ENCODE measurements around the gene MYCBP2.

The MYCBP2 gene

DNA sequence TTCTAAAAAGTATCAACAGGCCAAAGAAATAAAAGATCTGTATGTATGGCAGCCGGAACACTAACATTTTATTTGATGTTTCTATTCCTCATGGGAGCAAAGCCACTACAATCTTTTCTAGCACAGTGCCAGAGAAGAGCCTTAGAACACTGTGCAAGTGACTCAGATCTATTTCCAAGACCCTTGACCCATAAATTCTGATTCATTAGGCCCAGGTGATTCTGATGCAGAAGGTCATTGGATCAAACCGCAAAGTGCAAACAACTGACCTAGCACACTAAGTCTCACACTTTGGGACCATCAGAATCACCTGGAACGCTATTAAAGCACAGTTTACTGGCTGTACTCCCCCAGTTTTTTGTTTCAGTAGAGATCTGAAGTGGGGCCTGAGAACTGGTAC, 87.6 kb downstream of the MYCBP2 start (continued):
- TF ChIP-seq, protein P1, sequence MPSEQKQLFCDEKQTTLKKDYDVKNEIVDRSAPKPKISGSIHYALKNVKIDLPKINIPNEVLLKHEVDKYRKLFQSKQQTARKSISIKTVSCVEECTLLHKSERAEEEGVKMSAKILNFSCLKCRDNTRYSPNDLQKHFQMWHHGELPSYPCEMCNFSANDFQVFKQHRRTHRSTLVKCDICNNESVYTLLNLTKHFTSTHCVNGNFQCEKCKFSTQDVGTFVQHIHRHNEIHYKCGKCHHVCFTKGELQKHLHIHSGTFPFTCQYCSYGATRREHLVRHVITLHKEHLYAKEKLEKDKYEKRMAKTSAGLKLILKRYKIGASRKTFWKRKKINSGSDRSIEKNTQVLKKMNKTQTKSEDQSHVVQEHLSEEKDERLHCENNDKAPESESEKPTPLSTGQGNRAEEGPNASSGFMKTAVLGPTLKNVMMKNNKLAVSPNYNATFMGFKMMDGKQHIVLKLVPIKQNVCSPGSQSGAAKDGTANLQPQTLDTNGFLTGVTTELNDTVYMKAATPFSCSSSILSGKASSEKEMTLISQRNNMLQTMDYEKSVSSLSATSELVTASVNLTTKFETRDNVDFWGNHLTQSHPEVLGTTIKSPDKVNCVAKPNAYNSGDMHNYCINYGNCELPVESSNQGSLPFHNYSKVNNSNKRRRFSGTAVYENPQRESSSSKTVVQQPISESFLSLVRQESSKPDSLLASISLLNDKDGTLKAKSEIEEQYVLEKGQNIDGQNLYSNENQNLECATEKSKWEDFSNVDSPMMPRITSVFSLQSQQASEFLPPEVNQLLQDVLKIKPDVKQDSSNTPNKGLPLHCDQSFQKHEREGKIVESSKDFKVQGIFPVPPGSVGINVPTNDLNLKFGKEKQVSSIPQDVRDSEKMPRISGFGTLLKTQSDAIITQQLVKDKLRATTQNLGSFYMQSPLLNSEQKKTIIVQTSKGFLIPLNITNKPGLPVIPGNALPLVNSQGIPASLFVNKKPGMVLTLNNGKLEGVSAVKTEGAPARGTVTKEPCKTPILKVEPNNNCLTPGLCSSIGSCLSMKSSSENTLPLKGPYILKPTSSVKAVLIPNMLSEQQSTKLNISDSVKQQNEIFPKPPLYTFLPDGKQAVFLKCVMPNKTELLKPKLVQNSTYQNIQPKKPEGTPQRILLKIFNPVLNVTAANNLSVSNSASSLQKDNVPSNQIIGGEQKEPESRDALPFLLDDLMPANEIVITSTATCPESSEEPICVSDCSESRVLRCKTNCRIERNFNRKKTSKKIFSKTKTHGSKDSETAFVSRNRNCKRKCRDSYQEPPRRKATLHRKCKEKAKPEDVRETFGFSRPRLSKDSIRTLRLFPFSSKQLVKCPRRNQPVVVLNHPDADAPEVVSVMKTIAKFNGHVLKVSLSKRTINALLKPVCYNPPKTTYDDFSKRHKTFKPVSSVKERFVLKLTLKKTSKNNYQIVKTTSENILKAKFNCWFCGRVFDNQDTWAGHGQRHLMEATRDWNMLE (tag by site-specific recombination; conservative IDR thresholded peaks at IDR 0.05; ENCODE audit: low read depth): no peak
- no peak for TF ChIP-seq ZNF16 (tag by site-specific recombination; IDR thresholded peaks at IDR 0.05; ENCODE audit: low read depth)
- TF ChIP-seq HOXA7 (CRISPR knock-in tag; IDR thresholded peaks at IDR 0.05; ENCODE audit: borderline replicate concordance): no peak

GRCh38 chr13:77235456-77236022, 91.4 kb downstream of the MYCBP2 start:
- Histone ChIP-seq H3K36me3 (ENCODE audit: control insufficient read depth in 2 of 2, insufficient read depth in 1 of 2, low read length in 2 of 2) (peaks cover 0 to 12% of the 10 kb centered on the region in 2 experiments; a peak in 1 of 3 replicates), H3K9me3 (ENCODE audit: control insufficient read depth, insufficient read depth, low read depth, low read length) (no peaks in the 10 kb centered on the region), H3K4me3 (ENCODE audit: low read depth, low read length) (no peak overlapping the region), H3K4me1 (ENCODE audit: control insufficient read depth, insufficient read depth, low read length) (no peaks in the 10 kb centered on the region), H3K27ac (ENCODE audit: extremely low read depth, low read depth, low read length) (no peak overlapping the region)
- CTCF ChIA-PET: interaction anchor here (0.5 to 0.6 kb wide), 2 partner anchors 241 to 1077 kb away, joined by 3 to 4 read pairs; no protein-coding TSS in a partner anchor
- TF ChIP-seq ZNF664 (tag by site-specific recombination; IDR thresholded peaks at IDR 0.05) (no peak), ZNF214 (tag by site-specific recombination; IDR thresholded peaks at IDR 0.05; ENCODE audit: borderline replicate concordance) (no peak), ZNF629 (tag by site-specific recombination; IDR thresholded peaks at IDR 0.05) (no peak), ZNF433 (tag by site-specific recombination; IDR thresholded peaks at IDR 0.05; ENCODE audit: low read depth) (no peak), ZNF707 (tag by site-specific recombination; IDR thresholded peaks at IDR 0.05) (no peak), KLF16 (tag by site-specific recombination; IDR thresholded peaks at IDR 0.05) (no peak), IKZF3 (tag by site-specific recombination; IDR thresholded peaks at IDR 0.05) (no peak), PRDM1 (tag by site-specific recombination; IDR thresholded peaks at IDR 0.05) (no peak), KLF8 (tag by site-specific recombination; IDR thresholded peaks at IDR 0.05) (no peak)
- TF ChIP-seq, protein P2, sequence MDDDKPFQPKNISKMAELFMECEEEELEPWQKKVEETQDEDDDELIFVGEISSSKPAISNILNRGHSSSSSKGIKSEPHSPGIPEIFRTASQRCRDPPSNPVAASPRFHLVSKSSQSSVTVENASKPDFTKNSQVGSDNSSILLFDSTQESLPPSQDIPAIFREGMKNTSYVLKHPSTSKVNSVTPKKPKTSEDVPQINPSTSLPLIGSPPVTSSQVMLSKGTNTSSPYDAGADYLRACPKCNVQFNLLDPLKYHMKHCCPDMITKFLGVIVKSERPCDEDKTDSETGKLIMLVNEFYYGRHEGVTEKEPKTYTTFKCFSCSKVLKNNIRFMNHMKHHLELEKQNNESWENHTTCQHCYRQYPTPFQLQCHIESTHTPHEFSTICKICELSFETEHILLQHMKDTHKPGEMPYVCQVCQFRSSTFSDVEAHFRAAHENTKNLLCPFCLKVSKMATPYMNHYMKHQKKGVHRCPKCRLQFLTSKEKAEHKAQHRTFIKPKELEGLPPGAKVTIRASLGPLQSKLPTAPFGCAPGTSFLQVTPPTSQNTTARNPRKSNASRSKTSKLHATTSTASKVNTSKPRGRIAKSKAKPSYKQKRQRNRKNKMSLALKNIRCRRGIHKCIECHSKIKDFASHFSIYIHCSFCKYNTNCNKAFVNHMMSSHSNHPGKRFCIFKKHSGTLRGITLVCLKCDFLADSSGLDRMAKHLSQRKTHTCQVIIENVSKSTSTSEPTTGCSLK (tag by site-specific recombination; IDR thresholded peaks at IDR 0.05): no peak
- TF ChIP-seq, protein P3, sequence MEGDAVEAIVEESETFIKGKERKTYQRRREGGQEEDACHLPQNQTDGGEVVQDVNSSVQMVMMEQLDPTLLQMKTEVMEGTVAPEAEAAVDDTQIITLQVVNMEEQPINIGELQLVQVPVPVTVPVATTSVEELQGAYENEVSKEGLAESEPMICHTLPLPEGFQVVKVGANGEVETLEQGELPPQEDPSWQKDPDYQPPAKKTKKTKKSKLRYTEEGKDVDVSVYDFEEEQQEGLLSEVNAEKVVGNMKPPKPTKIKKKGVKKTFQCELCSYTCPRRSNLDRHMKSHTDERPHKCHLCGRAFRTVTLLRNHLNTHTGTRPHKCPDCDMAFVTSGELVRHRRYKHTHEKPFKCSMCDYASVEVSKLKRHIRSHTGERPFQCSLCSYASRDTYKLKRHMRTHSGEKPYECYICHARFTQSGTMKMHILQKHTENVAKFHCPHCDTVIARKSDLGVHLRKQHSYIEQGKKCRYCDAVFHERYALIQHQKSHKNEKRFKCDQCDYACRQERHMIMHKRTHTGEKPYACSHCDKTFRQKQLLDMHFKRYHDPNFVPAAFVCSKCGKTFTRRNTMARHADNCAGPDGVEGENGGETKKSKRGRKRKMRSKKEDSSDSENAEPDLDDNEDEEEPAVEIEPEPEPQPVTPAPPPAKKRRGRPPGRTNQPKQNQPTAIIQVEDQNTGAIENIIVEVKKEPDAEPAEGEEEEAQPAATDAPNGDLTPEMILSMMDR (tag by site-specific recombination; IDR thresholded peaks at IDR 0.05): no peak
- POLR2A ChIA-PET: no interaction called here

GRCh38 chr13:77233159-77233558, 93.7 kb downstream of the MYCBP2 start:
- no peaks in the 10 kb centered on the region for H3K4me1 ChIP-seq (ENCODE audit: control insufficient read depth, insufficient read depth, low read length)
- H3K36me3 ChIP-seq (ENCODE audit: control insufficient read depth in 2 of 2, insufficient read depth in 1 of 2, low read length in 2 of 2): peaks cover 0 to 6% of the 10 kb centered on the region in 2 experiments; a peak in 1 of 3 replicates
- ChIA-PET CTCF (no interaction called here), POLR2A (no interaction called here)
- H3K27ac ChIP-seq (ENCODE audit: extremely low read depth, low read depth, low read length): no peak overlapping the region
- no peaks in the 10 kb centered on the region for H3K9me3 ChIP-seq (ENCODE audit: control insufficient read depth, insufficient read depth, low read depth, low read length)
- H3K4me3 ChIP-seq (ENCODE audit: low read depth, low read length): no peak overlapping the region
- TF ChIP-seq ZNF19 (tag by site-specific recombination; IDR thresholded peaks at IDR 0.05; ENCODE audit: low read depth): no peak

Data from HEK293 (cell line).